Measurements from ENCODE around the gene RAB18. TPM values are rescaled to one million over a fixed set of nuclear protein-coding genes. Genes with fewer than 3 reads are reported as not detected.

Gene RAB18
- total and polyA plus RNA-seq, 10 of the 15 experiments (the other 5 are each of a cell fraction or from before 2014, with no cell fraction given), result 13.4 to 98.8 (median 42.1) TPM

DNA sequence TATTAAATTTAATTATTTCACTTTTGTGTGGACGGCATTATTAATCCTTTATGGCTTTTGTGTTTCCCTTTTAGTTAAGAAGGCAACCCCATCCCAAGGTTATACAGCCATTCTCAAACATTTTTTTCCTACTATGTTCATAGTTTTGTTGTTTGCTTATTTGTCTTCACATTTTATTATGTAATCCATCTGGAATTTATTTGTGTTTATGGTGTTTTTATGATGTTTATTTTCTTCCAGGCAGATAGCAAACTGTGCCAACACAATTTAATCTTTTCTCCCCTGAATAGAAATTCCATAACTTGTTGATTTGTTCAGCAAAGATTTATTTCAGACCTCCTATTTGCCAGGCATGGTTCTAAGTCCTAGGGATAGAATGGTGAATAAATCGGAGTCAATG lies 42.9 kb downstream of the RAB18 start:
- Histone ChIP-seq H3K4me2 (ENCODE audit: control insufficient read depth, insufficient read depth) (no peak overlapping the region), H3K9me3 (replicated peaks; ENCODE audit: control insufficient read depth, insufficient read depth, low read length) (no peaks in the 10 kb centered on the region), H3K36me3 (ENCODE audit: control insufficient read depth in 2 of 2, insufficient read depth in 2 of 2, low read length in 1 of 2) (no peaks in the 10 kb centered on the region), H3K27me3 (replicated peaks in 1 of 2; ENCODE audit: control insufficient read depth in 2 of 2, insufficient read depth in 2 of 2, low read length in 1 of 2) (no peaks in the 10 kb centered on the region), H3K9ac (ENCODE audit: control insufficient read depth, insufficient read depth, low read length) (no peak overlapping the region), H3K4me3 (no peak overlapping the region), H3K79me2 (ENCODE audit: control insufficient read depth, insufficient read depth, low read length) (no peaks in the 10 kb centered on the region), H3K4me1 (ENCODE audit: control insufficient read depth, insufficient read depth, low read length) (no peaks in the 10 kb centered on the region), H3K27ac (ENCODE audit: control insufficient read depth, insufficient read depth) (no peak overlapping the region), H4K20me1 (ENCODE audit: control insufficient read depth, insufficient read depth) (no peaks in the 10 kb centered on the region), H2AFZ (ENCODE audit: control insufficient read depth, low read depth, low read length) (no peak overlapping the region)
- SMC1A ChIA-PET (ENCODE audit: uncharacterized antibody, unreplicated experiment), result no interaction called here
- RAD21 ChIA-PET (ENCODE audit: unreplicated experiment), result no interaction called here
- CTCF ChIA-PET, result no interaction called here
- DNase-seq (ENCODE audit: low read depth, low spot score) (no peak), ATAC-seq (no peak), FAIRE-seq (no peak)
- 98% methylated on average over 2 of the region's 2 CpGs for WGBS (ENCODE audit: insufficient coverage, insufficient replicate concordance, low lambda C conversion rate, missing lambda C conversion rate)
- intact Hi-C loops (cut with micrococcal nuclease; ENCODE audit: unreplicated experiment), result loop anchor here (5.0 kb wide), 1 partner anchor 100 kb away; no protein-coding TSS in a partner anchor
- in situ Hi-C loops (cut with MboI), result no loop called here
- BruUV-seq (replicated peaks), result no TSS peak
- POLR2A ChIA-PET, result no interaction called here
- TF ChIP-seq, protein P1, sequence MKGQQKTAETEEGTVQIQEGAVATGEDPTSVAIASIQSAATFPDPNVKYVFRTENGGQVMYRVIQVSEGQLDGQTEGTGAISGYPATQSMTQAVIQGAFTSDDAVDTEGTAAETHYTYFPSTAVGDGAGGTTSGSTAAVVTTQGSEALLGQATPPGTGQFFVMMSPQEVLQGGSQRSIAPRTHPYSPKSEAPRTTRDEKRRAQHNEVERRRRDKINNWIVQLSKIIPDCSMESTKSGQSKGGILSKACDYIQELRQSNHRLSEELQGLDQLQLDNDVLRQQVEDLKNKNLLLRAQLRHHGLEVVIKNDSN (IDR thresholded peaks at IDR 0.05; ENCODE audit: borderline replicate concordance, extremely low read length, insufficient read depth, low read depth, low read length), result no peak
- no peak for TF ChIP-seq ZNF384 (IDR thresholded peaks at IDR 0.05; ENCODE audit: borderline replicate concordance, low read depth, low read length)
- no peak for TF ChIP-seq SRF (IDR thresholded peaks at IDR 0.05; ENCODE audit: low read depth in 2 of 2, low read length in 2 of 2)
- no peak for TF ChIP-seq JUNB (IDR thresholded peaks at IDR 0.05)
- TF ChIP-seq RAD21 (IDR thresholded peaks at IDR 0.05; ENCODE audit: insufficient read depth, low read depth, low read length), result no peak
- TF ChIP-seq GATAD2B (conservative IDR thresholded peaks at IDR 0.05; ENCODE audit: low read depth), result no peak
- TF ChIP-seq RELA (IDR thresholded peaks at IDR 0.05; ENCODE audit: borderline replicate concordance, partially characterized antibody), result no peak
- TF ChIP-seq, protein P2, sequence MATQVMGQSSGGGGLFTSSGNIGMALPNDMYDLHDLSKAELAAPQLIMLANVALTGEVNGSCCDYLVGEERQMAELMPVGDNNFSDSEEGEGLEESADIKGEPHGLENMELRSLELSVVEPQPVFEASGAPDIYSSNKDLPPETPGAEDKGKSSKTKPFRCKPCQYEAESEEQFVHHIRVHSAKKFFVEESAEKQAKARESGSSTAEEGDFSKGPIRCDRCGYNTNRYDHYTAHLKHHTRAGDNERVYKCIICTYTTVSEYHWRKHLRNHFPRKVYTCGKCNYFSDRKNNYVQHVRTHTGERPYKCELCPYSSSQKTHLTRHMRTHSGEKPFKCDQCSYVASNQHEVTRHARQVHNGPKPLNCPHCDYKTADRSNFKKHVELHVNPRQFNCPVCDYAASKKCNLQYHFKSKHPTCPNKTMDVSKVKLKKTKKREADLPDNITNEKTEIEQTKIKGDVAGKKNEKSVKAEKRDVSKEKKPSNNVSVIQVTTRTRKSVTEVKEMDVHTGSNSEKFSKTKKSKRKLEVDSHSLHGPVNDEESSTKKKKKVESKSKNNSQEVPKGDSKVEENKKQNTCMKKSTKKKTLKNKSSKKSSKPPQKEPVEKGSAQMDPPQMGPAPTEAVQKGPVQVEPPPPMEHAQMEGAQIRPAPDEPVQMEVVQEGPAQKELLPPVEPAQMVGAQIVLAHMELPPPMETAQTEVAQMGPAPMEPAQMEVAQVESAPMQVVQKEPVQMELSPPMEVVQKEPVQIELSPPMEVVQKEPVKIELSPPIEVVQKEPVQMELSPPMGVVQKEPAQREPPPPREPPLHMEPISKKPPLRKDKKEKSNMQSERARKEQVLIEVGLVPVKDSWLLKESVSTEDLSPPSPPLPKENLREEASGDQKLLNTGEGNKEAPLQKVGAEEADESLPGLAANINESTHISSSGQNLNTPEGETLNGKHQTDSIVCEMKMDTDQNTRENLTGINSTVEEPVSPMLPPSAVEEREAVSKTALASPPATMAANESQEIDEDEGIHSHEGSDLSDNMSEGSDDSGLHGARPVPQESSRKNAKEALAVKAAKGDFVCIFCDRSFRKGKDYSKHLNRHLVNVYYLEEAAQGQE (IDR thresholded peaks at IDR 0.05; ENCODE audit: low read depth, low read length), result no peak
- TF ChIP-seq, protein P3, sequence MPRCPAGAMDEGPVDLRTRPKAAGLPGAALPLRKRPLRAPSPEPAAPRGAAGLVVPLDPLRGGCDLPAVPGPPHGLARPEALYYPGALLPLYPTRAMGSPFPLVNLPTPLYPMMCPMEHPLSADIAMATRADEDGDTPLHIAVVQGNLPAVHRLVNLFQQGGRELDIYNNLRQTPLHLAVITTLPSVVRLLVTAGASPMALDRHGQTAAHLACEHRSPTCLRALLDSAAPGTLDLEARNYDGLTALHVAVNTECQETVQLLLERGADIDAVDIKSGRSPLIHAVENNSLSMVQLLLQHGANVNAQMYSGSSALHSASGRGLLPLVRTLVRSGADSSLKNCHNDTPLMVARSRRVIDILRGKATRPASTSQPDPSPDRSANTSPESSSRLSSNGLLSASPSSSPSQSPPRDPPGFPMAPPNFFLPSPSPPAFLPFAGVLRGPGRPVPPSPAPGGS (IDR thresholded peaks at IDR 0.05; ENCODE audit: borderline replicate concordance, insufficient read depth, low read depth, low read length, poor library complexity, severe bottlenecking), result no peak
- TF ChIP-seq, protein P4, sequence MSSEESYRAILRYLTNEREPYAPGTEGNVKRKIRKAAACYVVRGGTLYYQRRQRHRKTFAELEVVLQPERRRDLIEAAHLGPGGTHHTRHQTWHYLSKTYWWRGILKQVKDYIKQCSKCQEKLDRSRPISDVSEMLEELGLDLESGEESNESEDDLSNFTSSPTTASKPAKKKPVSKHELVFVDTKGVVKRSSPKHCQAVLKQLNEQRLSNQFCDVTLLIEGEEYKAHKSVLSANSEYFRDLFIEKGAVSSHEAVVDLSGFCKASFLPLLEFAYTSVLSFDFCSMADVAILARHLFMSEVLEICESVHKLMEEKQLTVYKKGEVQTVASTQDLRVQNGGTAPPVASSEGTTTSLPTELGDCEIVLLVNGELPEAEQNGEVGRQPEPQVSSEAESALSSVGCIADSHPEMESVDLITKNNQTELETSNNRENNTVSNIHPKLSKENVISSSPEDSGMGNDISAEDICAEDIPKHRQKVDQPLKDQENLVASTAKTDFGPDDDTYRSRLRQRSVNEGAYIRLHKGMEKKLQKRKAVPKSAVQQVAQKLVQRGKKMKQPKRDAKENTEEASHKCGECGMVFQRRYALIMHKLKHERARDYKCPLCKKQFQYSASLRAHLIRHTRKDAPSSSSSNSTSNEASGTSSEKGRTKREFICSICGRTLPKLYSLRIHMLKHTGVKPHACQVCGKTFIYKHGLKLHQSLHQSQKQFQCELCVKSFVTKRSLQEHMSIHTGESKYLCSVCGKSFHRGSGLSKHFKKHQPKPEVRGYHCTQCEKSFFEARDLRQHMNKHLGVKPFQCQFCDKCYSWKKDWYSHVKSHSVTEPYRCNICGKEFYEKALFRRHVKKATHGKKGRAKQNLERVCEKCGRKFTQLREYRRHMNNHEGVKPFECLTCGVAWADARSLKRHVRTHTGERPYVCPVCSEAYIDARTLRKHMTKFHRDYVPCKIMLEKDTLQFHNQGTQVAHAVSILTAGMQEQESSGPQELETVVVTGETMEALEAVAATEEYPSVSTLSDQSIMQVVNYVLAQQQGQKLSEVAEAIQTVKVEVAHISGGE (CRISPR knock-in tag; IDR thresholded peaks at IDR 0.05), result no peak
- no peak for TF ChIP-seq TCF3 (IDR thresholded peaks at IDR 0.05; ENCODE audit: borderline replicate concordance, insufficient read depth, low read depth, low read length)

Data from GM12878 (cell line).